Measurements from ENCODE around the gene GSDMA.

DNA sequence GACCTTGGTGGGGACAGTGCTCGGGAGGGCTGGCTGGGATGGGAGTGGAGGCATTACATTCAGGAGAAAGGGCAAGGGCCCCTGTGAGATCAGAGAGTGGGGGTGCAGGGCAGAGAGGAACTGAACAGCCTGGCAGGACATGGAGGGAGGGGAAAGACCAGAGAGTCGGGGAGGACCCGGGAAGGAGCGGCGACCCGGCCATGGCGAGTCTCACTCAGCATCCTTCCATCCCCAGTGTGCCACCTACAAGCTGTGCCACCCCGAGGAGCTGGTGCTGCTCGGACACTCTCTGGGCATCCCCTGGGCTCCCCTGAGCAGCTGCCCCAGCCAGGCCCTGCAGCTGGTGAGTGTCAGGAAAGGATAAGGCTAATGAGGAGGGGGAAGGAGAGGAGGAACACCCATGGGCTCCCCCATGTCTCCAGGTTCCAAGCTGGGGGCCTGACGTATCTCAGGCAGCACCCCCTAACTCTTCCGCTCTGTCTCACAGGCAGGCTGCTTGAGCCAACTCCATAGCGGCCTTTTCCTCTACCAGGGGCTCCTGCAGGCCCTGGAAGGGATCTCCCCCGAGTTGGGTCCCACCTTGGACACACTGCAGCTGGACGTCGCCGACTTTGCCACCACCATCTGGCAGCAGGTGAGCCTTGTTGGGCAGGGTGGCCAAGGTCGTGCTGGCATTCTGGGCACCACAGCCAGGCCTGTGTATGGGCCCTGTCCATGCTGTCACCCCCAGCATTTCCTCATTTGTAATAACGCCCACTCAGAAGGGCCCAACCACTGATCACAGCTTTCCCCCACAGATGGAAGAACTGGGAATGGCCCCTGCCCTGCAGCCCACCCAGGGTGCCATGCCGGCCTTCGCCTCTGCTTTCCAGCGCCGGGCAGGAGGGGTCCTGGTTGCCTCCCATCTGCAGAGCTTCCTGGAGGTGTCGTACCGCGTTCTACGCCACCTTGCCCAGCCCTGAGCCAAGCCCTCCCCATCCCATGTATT, 53.5 kb downstream of the GSDMA start:
- TF ChIP-seq, protein P1, sequence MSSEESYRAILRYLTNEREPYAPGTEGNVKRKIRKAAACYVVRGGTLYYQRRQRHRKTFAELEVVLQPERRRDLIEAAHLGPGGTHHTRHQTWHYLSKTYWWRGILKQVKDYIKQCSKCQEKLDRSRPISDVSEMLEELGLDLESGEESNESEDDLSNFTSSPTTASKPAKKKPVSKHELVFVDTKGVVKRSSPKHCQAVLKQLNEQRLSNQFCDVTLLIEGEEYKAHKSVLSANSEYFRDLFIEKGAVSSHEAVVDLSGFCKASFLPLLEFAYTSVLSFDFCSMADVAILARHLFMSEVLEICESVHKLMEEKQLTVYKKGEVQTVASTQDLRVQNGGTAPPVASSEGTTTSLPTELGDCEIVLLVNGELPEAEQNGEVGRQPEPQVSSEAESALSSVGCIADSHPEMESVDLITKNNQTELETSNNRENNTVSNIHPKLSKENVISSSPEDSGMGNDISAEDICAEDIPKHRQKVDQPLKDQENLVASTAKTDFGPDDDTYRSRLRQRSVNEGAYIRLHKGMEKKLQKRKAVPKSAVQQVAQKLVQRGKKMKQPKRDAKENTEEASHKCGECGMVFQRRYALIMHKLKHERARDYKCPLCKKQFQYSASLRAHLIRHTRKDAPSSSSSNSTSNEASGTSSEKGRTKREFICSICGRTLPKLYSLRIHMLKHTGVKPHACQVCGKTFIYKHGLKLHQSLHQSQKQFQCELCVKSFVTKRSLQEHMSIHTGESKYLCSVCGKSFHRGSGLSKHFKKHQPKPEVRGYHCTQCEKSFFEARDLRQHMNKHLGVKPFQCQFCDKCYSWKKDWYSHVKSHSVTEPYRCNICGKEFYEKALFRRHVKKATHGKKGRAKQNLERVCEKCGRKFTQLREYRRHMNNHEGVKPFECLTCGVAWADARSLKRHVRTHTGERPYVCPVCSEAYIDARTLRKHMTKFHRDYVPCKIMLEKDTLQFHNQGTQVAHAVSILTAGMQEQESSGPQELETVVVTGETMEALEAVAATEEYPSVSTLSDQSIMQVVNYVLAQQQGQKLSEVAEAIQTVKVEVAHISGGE (CRISPR knock-in tag; IDR thresholded peaks at IDR 0.05): no peak
- no peak for TF ChIP-seq ESRRA (IDR thresholded peaks at IDR 0.05; ENCODE audit: low read length)
- TF ChIP-seq CTCF (IDR thresholded peaks at IDR 0.05 in 2 of 3, conservative IDR thresholded peaks at IDR 0.05 in 1 of 3; ENCODE audit: control insufficient read depth in 2 of 3, extremely low read depth in 1 of 3, insufficient read depth in 1 of 3, low read depth in 3 of 3, low read length in 3 of 3): no peak
- no peak for TF ChIP-seq GABPA (IDR thresholded peaks at IDR 0.05; ENCODE audit: low read depth)
- no peak for TF ChIP-seq BACH1 (IDR thresholded peaks at IDR 0.05; ENCODE audit: borderline replicate concordance)
- no peak for TF ChIP-seq TARDBP (IDR thresholded peaks at IDR 0.05; ENCODE audit: borderline replicate concordance)
- no peak for TF ChIP-seq POLR2A (IDR thresholded peaks at IDR 0.05; ENCODE audit: low read depth, low read length)

All from GM12878 (cell line).